ES-I3 (cell line): ENCODE data around the gene IFIT3.
"Not testable (repeated sequence)": the region's sequence is repeated elsewhere in the genome, so short reads cannot be mapped to it uniquely, and the experiment has no call there.

Experiments
- H3K36me3 ChIP-seq: 2 replicates; pipeline ENCODE4 v1.6.1; 2013; ENCODE audit warnings: mild to moderate bottlenecking, low read length, control low read depth, moderate library complexity; ENCODE audit not compliant: insufficient read depth
- H3K4me1 ChIP-seq: 2 replicates; pipeline ENCODE4 v1.6.1; 2013; ENCODE audit warnings: mild to moderate bottlenecking, control low read depth, low read length; ENCODE audit not compliant: insufficient read depth
- H3K9ac ChIP-seq: 2 replicates; pipeline ENCODE4 v1.6.1; 2013; ENCODE audit warnings: low read depth, mild to moderate bottlenecking, low read length, moderate library complexity
- H3K9me3 ChIP-seq: 2 replicates; pipeline ENCODE4 v1.6.1; 2013; ENCODE audit warnings: mild to moderate bottlenecking, low read length, moderate library complexity; ENCODE audit not compliant: control insufficient read depth, insufficient read depth

The IFIT3 gene, protein sequence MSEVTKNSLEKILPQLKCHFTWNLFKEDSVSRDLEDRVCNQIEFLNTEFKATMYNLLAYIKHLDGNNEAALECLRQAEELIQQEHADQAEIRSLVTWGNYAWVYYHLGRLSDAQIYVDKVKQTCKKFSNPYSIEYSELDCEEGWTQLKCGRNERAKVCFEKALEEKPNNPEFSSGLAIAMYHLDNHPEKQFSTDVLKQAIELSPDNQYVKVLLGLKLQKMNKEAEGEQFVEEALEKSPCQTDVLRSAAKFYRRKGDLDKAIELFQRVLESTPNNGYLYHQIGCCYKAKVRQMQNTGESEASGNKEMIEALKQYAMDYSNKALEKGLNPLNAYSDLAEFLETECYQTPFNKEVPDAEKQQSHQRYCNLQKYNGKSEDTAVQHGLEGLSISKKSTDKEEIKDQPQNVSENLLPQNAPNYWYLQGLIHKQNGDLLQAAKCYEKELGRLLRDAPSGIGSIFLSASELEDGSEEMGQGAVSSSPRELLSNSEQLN

DNA sequence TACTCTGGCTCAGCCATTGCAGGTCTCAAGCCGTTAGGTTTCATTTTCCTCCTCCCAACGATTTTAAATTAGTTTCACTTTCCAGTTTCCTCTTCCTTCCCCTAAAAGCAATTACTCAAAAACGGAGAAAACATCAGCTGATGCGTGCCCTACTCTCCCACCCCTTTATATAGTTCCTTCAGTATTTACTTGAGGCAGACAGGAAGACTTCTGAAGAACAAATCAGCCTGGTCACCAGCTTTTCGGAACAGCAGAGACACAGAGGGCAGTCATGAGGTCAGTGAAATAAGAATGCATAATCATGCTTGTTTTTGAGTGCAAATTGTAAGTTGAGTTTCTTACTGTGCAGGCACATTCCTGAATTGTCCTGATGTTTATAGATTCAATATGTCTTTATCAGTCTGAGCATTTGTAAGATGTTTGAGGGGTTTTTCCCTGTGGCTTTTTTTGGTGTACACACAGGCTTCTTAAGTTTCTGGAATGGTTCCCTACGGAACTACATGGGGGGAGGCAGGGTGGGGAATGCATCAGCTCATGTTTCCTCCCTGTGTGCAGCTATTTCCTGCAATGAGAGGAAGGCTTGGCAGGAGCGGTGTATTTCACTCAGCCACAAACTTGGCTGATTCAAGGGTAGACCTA is at the start of gene IFIT3:
Gene IFIT3 (plus strand): TSS at position 195 of the 639 bp plus-strand sequence. CDS start 77 bp downstream, at position 272.
- Histone ChIP-seq H3K4me1 (peaks cover 30% of the 10 kb centered on the region), H3K36me3 (no peaks in the 10 kb centered on the region), H3K9ac (peak within 1 kb of the TSS; percentile 34), H3K9me3 (no peaks in the 10 kb centered on the region)

DNA sequence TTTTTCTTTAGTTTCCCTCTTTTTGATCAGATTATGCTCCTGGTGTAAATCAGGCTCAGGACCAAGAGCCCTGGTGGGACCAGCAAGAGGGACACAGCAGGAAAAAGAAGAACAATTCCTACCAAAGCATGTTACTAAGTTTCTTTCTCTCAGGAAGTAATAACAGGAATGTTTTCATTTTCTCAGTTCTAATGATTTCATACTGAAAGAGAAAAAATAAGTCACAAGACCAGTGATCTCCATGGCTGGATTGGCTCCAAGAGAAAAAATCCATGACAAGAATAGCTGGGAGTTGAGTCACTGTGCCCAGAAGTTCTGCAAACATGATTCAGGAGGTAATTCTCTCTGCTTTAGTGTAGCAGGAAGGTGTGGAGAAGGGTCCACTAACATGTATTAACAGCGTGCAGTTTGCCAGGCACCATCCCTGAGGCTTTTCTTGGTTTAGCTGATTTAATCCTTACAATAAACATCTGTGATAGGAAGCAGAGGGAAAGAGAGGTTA is 49.7 kb upstream of the IFIT3 start:
- H3K4me1 ChIP-seq: peaks cover 10% of the 10 kb centered on the region
- no peaks in the 10 kb centered on the region for H3K36me3 ChIP-seq
- no peaks in the 10 kb centered on the region for H3K9me3 ChIP-seq
- 0 out of 2 replicates have a peak overlapping the region, but pooled peaks have one; percentile 3 for H3K9ac ChIP-seq

DNA sequence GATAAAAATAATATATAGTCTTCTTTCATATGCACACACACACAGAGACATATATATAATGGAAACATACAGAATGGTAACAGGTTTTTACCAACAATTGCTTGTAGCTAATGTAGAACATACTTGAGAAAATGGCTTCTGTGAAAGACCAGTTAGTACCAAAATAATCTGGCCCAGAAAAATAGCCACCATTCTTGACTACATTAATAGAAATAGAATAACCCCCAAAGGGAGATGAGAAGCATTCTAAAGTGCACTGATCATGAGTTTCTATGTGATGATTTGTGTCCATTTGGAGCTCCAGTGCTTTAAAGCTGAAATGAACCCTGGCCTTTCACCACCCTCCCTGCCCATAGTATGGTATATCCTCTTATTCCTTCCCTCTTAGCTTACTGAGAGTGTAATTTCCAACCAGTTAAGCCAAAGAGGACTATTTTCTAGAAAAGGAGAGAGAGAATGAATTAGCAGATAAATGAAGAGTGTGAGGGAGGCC is 48.9 kb upstream of the IFIT3 start:
- Histone ChIP-seq H3K4me1 (peaks cover 15% of the 10 kb centered on the region), H3K9ac (no peak overlapping the region)

GRCh38 chr10:89279421-89279869 is 48.4 kb upstream of the IFIT3 start:
- Histone ChIP-seq H3K4me1 (peaks cover 19% of the 10 kb centered on the region), H3K9ac (no peak overlapping the region), H3K36me3 (no peaks in the 10 kb centered on the region), H3K9me3 (no peaks in the 10 kb centered on the region)

More for the DNA sequence above, 48.9 kb upstream of the IFIT3 start:
- H3K36me3 ChIP-seq: no peaks in the 10 kb centered on the region
- no peaks in the 10 kb centered on the region for H3K9me3 ChIP-seq

DNA sequence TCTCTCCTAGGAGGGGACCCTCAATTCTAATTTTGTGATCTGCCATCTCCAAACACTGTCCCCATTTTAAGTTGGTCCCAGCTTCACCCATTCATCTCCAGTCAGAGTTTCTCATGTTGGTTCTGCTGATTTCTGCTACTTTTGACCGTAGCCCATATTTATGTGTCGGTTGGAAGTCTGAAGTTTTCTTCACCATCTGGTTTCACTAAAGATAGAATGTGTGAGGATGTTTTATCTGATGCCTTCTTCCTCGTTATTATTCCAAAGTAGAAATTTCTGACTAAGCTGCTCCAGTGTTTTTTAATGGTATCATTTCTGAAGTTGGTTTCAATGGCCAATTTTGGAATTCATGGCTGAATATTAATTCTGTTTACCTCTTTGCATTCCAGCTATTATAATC is 47.3 kb upstream of the IFIT3 start:
- Histone ChIP-seq H3K36me3 (no peaks in the 10 kb centered on the region), H3K9ac (no peak overlapping the region), H3K4me1 (peaks cover 19% of the 10 kb centered on the region), H3K9me3 (no peaks in the 10 kb centered on the region)

GRCh38 chr10:89281606-89282395 is 46.0 kb upstream of the IFIT3 start:
- no peak overlapping the region for H3K9ac ChIP-seq
- no peaks in the 10 kb centered on the region; the same call in 1 of the 2 replicates for H3K9me3 ChIP-seq
- no peaks in the 10 kb centered on the region for H3K36me3 ChIP-seq
- H3K4me1 ChIP-seq: peaks cover 19% of the 10 kb centered on the region

- Histone ChIP-seq H3K36me3 (no peaks in the 10 kb centered on the region), H3K9me3 (no peaks in the 10 kb centered on the region; the same call in 1 of the 2 replicates), H3K9ac (no peak overlapping the region), H3K4me1 (peaks cover 11% of the 10 kb centered on the region; the same call in 1 of the 2 replicates)
Measured at GRCh38 chr10:89283025-89283935, 44.5 kb upstream of the IFIT3 start.

GRCh38 chr10:89283936-89284475 is 43.8 kb upstream of the IFIT3 start:
- Histone ChIP-seq H3K9ac (no peak overlapping the region), H3K36me3 (no peaks in the 10 kb centered on the region), H3K4me1 (peaks cover 9% of the 10 kb centered on the region; the same call in 1 of the 2 replicates), H3K9me3 (no peaks in the 10 kb centered on the region; the same call in 1 of the 2 replicates)

DNA sequence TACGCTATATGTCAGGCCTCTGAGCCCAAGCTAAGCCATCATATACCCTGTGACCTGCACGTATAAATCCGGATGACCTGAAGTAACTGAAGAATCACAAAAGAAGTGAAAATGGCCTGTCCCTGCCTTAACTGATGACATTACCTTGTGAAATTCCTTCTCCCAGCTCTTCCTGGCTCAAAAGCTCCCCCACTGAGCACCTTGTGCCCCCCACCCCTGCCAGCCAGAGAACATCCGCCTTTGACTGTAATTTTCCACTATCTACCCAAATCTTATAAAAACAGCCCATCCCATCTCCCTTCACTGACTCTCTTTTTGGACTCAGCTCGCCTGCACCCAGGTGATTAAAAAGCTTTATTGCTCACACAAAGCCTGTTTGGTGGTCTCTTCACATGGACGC is 43.1 kb upstream of the IFIT3 start:
- H3K4me1 ChIP-seq, H3K9me3 ChIP-seq, H3K36me3 ChIP-seq, H3K9ac ChIP-seq: not testable (repeated sequence)

- not testable (repeated sequence) for H3K36me3 ChIP-seq, H3K9ac ChIP-seq, H3K4me1 ChIP-seq, H3K9me3 ChIP-seq
Measured at GRCh38 chr10:89285303-89285702, 42.5 kb upstream of the IFIT3 start.

- Histone ChIP-seq H3K9ac (no peak overlapping the region), H3K4me1 (no peaks in the 10 kb centered on the region)
Measured at GRCh38 chr10:89294721-89295239, 33.0 kb upstream of the IFIT3 start.

GRCh38 chr10:89295597-89295996 is 32.2 kb upstream of the IFIT3 start:
- Histone ChIP-seq H3K9me3 (0 out of 2 replicates have a peak, but pooled peaks cover 3% of the 10 kb centered on the region), H3K4me1 (no peaks in the 10 kb centered on the region), H3K36me3 (no peaks in the 10 kb centered on the region; the same call in 1 of the 2 replicates), H3K9ac (no peak overlapping the region)

More at GRCh38 chr10:89294721-89295239, 33.0 kb upstream of the IFIT3 start:
- Histone ChIP-seq H3K9me3 (0 out of 2 replicates have a peak, but pooled peaks cover 3% of the 10 kb centered on the region), H3K36me3 (no peaks in the 10 kb centered on the region; the same call in 1 of the 2 replicates)
